Measurements from ENCODE around the gene MRPL52. TPM values are rescaled to one million over a fixed set of nuclear protein-coding genes. Genes with fewer than 3 reads are reported as not detected.
A peak's percentile ranks its signal among the peaks of the same experiment; 100 is the strongest.

Gene MRPL52
- polyA plus RNA-seq, 2 of the 4 experiments (the other 2 are of a cell fraction): 116 to 172 TPM

- TF ChIP-seq, protein P1, sequence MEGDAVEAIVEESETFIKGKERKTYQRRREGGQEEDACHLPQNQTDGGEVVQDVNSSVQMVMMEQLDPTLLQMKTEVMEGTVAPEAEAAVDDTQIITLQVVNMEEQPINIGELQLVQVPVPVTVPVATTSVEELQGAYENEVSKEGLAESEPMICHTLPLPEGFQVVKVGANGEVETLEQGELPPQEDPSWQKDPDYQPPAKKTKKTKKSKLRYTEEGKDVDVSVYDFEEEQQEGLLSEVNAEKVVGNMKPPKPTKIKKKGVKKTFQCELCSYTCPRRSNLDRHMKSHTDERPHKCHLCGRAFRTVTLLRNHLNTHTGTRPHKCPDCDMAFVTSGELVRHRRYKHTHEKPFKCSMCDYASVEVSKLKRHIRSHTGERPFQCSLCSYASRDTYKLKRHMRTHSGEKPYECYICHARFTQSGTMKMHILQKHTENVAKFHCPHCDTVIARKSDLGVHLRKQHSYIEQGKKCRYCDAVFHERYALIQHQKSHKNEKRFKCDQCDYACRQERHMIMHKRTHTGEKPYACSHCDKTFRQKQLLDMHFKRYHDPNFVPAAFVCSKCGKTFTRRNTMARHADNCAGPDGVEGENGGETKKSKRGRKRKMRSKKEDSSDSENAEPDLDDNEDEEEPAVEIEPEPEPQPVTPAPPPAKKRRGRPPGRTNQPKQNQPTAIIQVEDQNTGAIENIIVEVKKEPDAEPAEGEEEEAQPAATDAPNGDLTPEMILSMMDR (IDR thresholded peaks at IDR 0.05): no peak
- no peak for TF ChIP-seq TFCP2L1 (CRISPR knock-in tag; IDR thresholded peaks at IDR 0.05)
- TF ChIP-seq EHMT2 (IDR thresholded peaks at IDR 0.05; ENCODE audit: low read depth): no peak
- no peak for TF ChIP-seq ZC3H11A (IDR thresholded peaks at IDR 0.05)
These were observed 53.0 kb downstream of the MRPL52 start (continued) for GRCh38 chr14:22882529-22883172.

GRCh38 chr14:22883173-22883976, 53.7 kb downstream of the MRPL52 start, which contains the start of gene REM2:
TSS of gene REM2 (plus strand) at chr14:22883222. CDS start at chr14:22883288, 66 bp downstream.
- ChIA-PET POLR2A (interaction anchor here (0.9 to 1.0 kb wide), 2 partner anchors 8 to 12 kb away, joined by 3 read pairs; partner anchors contain the start of gene LRP10), CTCF (interaction anchor here (1.0 to 23.1 kb wide), 11 partner anchors 11 to 327 kb away, joined by 3 to 368 read pairs (median 8); partner anchors contain the start of genes CDH24, DAD1, LRP10 and PRMT5)
- no peak for TF ChIP-seq POLR2AphosphoS2 (conservative IDR thresholded peaks at IDR 0.05; ENCODE audit: low read length)
- no peak for TF ChIP-seq RARB (CRISPR knock-in tag; IDR thresholded peaks at IDR 0.05)
- no peak for TF ChIP-seq HOXB5 (CRISPR knock-in tag; IDR thresholded peaks at IDR 0.05)
- no peak for TF ChIP-seq ZC3H11A (IDR thresholded peaks at IDR 0.05)
- no peak for TF ChIP-seq USF2 (IDR thresholded peaks at IDR 0.05)
- no peak for TF ChIP-seq MAFK (IDR thresholded peaks at IDR 0.05; ENCODE audit: partially characterized antibody)
- no peak for TF ChIP-seq FOXS1 (CRISPR knock-in tag; IDR thresholded peaks at IDR 0.05)
- FAIRE-seq: no peak
- H3K4me2 ChIP-seq: no peak within 1 kb of the TSS
- peaks cover 13% of the 10 kb centered on the region for H3K4me1 ChIP-seq
- ATAC-seq: no peak
- no peaks in the 10 kb centered on the region for H3K9me3 ChIP-seq
- H3K27ac ChIP-seq: 0 out of 6 replicates have a peak within 1 kb of the TSS, but pooled peaks of 1 of the 2 experiments have one; percentile 22
- no peak for DNase-seq (ENCODE audit: low read depth in 1 of 2, low spot score in 1 of 2)
- H3K4me3 ChIP-seq: no peak within 1 kb of the TSS
- WGBS (ENCODE audit: missing lambda C conversion rate): 84% methylated on average over 13 of the region's 15 CpGs

DNA sequence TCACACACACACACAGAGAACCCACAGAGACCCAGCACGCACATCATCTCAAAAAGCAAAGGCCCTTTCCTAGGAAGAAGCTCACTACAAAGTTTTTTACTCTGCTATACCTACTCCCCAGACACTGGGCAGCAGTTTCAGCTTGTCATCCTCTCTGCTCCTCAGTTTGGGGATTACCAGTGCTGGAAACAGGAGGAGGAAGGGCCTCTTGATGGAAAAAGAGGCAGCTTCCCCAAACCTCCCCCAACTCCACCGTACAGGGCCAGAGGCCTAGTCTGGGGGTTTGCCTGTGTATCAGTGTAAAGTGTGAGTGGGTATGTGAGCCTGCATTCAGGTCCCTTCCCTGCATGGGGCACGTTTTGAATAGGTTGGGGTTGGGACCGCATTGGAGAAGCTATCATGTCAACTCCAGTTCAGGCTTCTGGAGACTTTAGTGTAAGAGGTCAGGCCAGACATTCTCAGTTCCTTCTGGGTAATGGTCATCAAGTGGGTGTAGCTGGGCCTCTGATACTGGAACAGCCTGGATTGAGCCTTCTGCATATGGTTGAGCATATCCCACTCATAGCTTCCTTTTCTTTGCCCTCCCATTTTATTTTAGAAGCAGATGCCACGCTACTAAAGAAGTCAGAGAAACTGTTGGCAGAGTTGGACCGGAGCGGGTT, 54.5 kb downstream of the MRPL52 start:
- CTCF ChIA-PET: interaction anchor here (1.2 to 23.1 kb wide), 9 partner anchors 12 to 328 kb away, joined by 3 to 368 read pairs (median 9); partner anchors contain the start of gene LRP10
- Histone ChIP-seq H3K27ac (no peak overlapping the region), H3K9me3 (no peaks in the 10 kb centered on the region), H3K4me1 (peaks cover 13% of the 10 kb centered on the region), H3K4me2 (no peak overlapping the region), H3K4me3 (no peak overlapping the region)
- TF ChIP-seq POLR2AphosphoS2 (conservative IDR thresholded peaks at IDR 0.05; ENCODE audit: low read length) (no peak), HOXA7 (CRISPR knock-in tag; IDR thresholded peaks at IDR 0.05) (no peak), MAZ (IDR thresholded peaks at IDR 0.05; ENCODE audit: borderline replicate concordance, low read depth, low read length) (no peak), GATA3 (IDR thresholded peaks at IDR 0.05; ENCODE audit: borderline replicate concordance) (no peak), ZNF302 (CRISPR knock-in tag; IDR thresholded peaks at IDR 0.05) (no peak), EHF (CRISPR knock-in tag; IDR thresholded peaks at IDR 0.05) (no peak), BHLHE40 (IDR thresholded peaks at IDR 0.05; ENCODE audit: low read depth, low read length) (no peak), USF2 (IDR thresholded peaks at IDR 0.05) (no peak), RCOR1 (IDR thresholded peaks at IDR 0.05; ENCODE audit: low read depth, low read length) (no peak)
- TF ChIP-seq, protein P2, sequence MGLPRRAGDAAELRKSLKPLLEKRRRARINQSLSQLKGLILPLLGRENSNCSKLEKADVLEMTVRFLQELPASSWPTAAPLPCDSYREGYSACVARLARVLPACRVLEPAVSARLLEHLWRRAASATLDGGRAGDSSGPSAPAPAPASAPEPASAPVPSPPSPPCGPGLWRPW (IDR thresholded peaks at IDR 0.05): no peak
- ATAC-seq: no peak
- no peak for DNase-seq (ENCODE audit: low read depth in 1 of 2, low spot score in 1 of 2)
- 87% methylated on average over 7 of the region's 7 CpGs for WGBS (ENCODE audit: missing lambda C conversion rate)
- FAIRE-seq: no peak
- POLR2A ChIA-PET: no interaction called here

Small RNA genes lying within 50 kb of the gene (small RNA-seq; reads per million reads assigned to genes)
- 0 reads per million in 6 experiments for gene RF00019

Other genes with a start within 250 kb of the MRPL52 start
- gene DAD1, start 240.7 kb upstream of the MRPL52 start, polyA plus RNA-seq (2011; rRNA removed): 458 and 474 TPM in 2 replicates
- gene DAD1, start 240.7 kb upstream of the MRPL52 start, polyA plus RNA-seq (2017; fragmentation: RNase III; extraction: RNeasy Plus Mini Kit Qiagen cat#74134 plus additional on column Dnase treatment): 314 to 317 TPM (median 317 TPM) in 3 replicates
- 58.3 and 75.0 TPM in 2 replicates for gene ABHD4, start 231.6 kb upstream of the MRPL52 start, polyA plus RNA-seq (2011; rRNA removed)
- 63.4 to 70.7 TPM (median 66.5 TPM) in 3 replicates for gene ABHD4, start 231.6 kb upstream of the MRPL52 start, polyA plus RNA-seq (2017; fragmentation: RNase III; extraction: RNeasy Plus Mini Kit Qiagen cat#74134 plus additional on column Dnase treatment)
- gene OR6J1, start 185.5 kb upstream of the MRPL52 start, polyA plus RNA-seq (2011; rRNA removed): not detected in 2 replicates
- gene OR6J1, start 185.5 kb upstream of the MRPL52 start, polyA plus RNA-seq (2017; fragmentation: RNase III; extraction: RNeasy Plus Mini Kit Qiagen cat#74134 plus additional on column Dnase treatment): not detected in 3 replicates
- 199 and 247 TPM in 2 replicates for gene OXA1L, start 63.2 kb upstream of the MRPL52 start, polyA plus RNA-seq (2011; rRNA removed)
- gene OXA1L, start 63.2 kb upstream of the MRPL52 start, polyA plus RNA-seq (2017; fragmentation: RNase III; extraction: RNeasy Plus Mini Kit Qiagen cat#74134 plus additional on column Dnase treatment): 126 to 133 TPM (median 132 TPM) in 3 replicates
- gene SLC7A7, start 14.5 kb upstream of the MRPL52 start, polyA plus RNA-seq (2011; rRNA removed): 86.8 and 104 TPM in 2 replicates
- gene SLC7A7, start 14.5 kb upstream of the MRPL52 start, polyA plus RNA-seq (2017; fragmentation: RNase III; extraction: RNeasy Plus Mini Kit Qiagen cat#74134 plus additional on column Dnase treatment): 30.1 to 44.2 TPM (median 39.8 TPM) in 3 replicates
- gene MMP14, start 6.7 kb downstream of the MRPL52 start, polyA plus RNA-seq (2011; rRNA removed): 1.9 and 2.5 TPM in 2 replicates
- 1.1 to 2.0 TPM (median 1.5 TPM) in 3 replicates for gene MMP14, start 6.7 kb downstream of the MRPL52 start, polyA plus RNA-seq (2017; fragmentation: RNase III; extraction: RNeasy Plus Mini Kit Qiagen cat#74134 plus additional on column Dnase treatment)
- gene LRP10, start 41.9 kb downstream of the MRPL52 start, polyA plus RNA-seq (2011; rRNA removed): 74.3 and 99.6 TPM in 2 replicates
- 45.5 to 62.9 TPM (median 57.2 TPM) in 3 replicates for gene LRP10, start 41.9 kb downstream of the MRPL52 start, polyA plus RNA-seq (2017; fragmentation: RNase III; extraction: RNeasy Plus Mini Kit Qiagen cat#74134 plus additional on column Dnase treatment)
- 0.29 and 0.31 TPM in 2 replicates for gene REM2, start 53.3 kb downstream of the MRPL52 start, polyA plus RNA-seq (2011; rRNA removed)
- 0.23 to 0.46 TPM (median 0.29 TPM) in 3 replicates for gene REM2, start 53.3 kb downstream of the MRPL52 start, polyA plus RNA-seq (2017; fragmentation: RNase III; extraction: RNeasy Plus Mini Kit Qiagen cat#74134 plus additional on column Dnase treatment)
- 68.0 and 71.7 TPM in 2 replicates for gene RBM23, start 89.3 kb downstream of the MRPL52 start, polyA plus RNA-seq (2011; rRNA removed)
- gene RBM23, start 89.3 kb downstream of the MRPL52 start, polyA plus RNA-seq (2017; fragmentation: RNase III; extraction: RNeasy Plus Mini Kit Qiagen cat#74134 plus additional on column Dnase treatment): 64.2 to 66.5 TPM (median 65.8 TPM) in 3 replicates
- 214 and 299 TPM in 2 replicates for gene PRMT5, start 99.5 kb downstream of the MRPL52 start, polyA plus RNA-seq (2011; rRNA removed)
- 185 to 224 TPM (median 188 TPM) in 3 replicates for gene PRMT5, start 99.5 kb downstream of the MRPL52 start, polyA plus RNA-seq (2017; fragmentation: RNase III; extraction: RNeasy Plus Mini Kit Qiagen cat#74134 plus additional on column Dnase treatment)
- 69.3 and 76.0 TPM in 2 replicates for gene HAUS4, start 127.2 kb downstream of the MRPL52 start, polyA plus RNA-seq (2011; rRNA removed)
- gene HAUS4, start 127.2 kb downstream of the MRPL52 start, polyA plus RNA-seq (2017; fragmentation: RNase III; extraction: RNeasy Plus Mini Kit Qiagen cat#74134 plus additional on column Dnase treatment): 35.9 to 42.6 TPM (median 37.3 TPM) in 3 replicates
- gene AJUBA, start 152.7 kb downstream of the MRPL52 start, polyA plus RNA-seq (2011; rRNA removed): 98.0 and 152 TPM in 2 replicates
- gene AJUBA, start 152.7 kb downstream of the MRPL52 start, polyA plus RNA-seq (2017; fragmentation: RNase III; extraction: RNeasy Plus Mini Kit Qiagen cat#74134 plus additional on column Dnase treatment): 53.4 to 68.0 TPM (median 59.0 TPM) in 3 replicates
- 9.7 and 10.1 TPM in 2 replicates for gene C14orf93, start 180.3 kb downstream of the MRPL52 start, polyA plus RNA-seq (2011; rRNA removed)
- gene C14orf93, start 180.3 kb downstream of the MRPL52 start, polyA plus RNA-seq (2017; fragmentation: RNase III; extraction: RNeasy Plus Mini Kit Qiagen cat#74134 plus additional on column Dnase treatment): 5.6 to 6.8 TPM (median 5.7 TPM) in 3 replicates
- gene PSMB5, start 205.0 kb downstream of the MRPL52 start, polyA plus RNA-seq (2011; rRNA removed): 283 and 337 TPM in 2 replicates
- gene PSMB5, start 205.0 kb downstream of the MRPL52 start, polyA plus RNA-seq (2017; fragmentation: RNase III; extraction: RNeasy Plus Mini Kit Qiagen cat#74134 plus additional on column Dnase treatment): 352 to 365 TPM (median 363 TPM) in 3 replicates
- gene PSMB11, start 212.3 kb downstream of the MRPL52 start, polyA plus RNA-seq (2011; rRNA removed): not detected in 2 replicates
- not detected in 3 replicates for gene PSMB11, start 212.3 kb downstream of the MRPL52 start, polyA plus RNA-seq (2017; fragmentation: RNase III; extraction: RNeasy Plus Mini Kit Qiagen cat#74134 plus additional on column Dnase treatment)
- gene CDH24, start 227.6 kb downstream of the MRPL52 start, polyA plus RNA-seq (2011; rRNA removed): 4.8 and 4.9 TPM in 2 replicates
- 5.0 to 5.3 TPM (median 5.1 TPM) in 3 replicates for gene CDH24, start 227.6 kb downstream of the MRPL52 start, polyA plus RNA-seq (2017; fragmentation: RNase III; extraction: RNeasy Plus Mini Kit Qiagen cat#74134 plus additional on column Dnase treatment)

All from A549 (cell line).